OCI-LY7 (cell line): Measurements from ENCODE around the gene HCST. TPM values are rescaled to one million over a fixed set of nuclear protein-coding genes. Genes with fewer than 3 reads are reported as not detected.

Source experiments
- BruUV-seq: library from RNA; stranded (reverse); fragments of 400-500 nt; replicated peaks from 2 replicates; lab custom pipeline; 2021; lab: Mats Ljungman, UMichigan
- CTCF ChIA-PET: fragments of 300-600 bp; sonication (Branson Sonifier 250); formaldehyde crosslinking; loops from one replicate; lab custom pipeline; 2022; ENCODE audit warnings: antibody characterized with exemption; ENCODE audit not compliant: unreplicated experiment; lab: Charles Lee
- POLR2A ChIA-PET: fragments of 300-600 bp; sonication (Branson Sonifier 250); formaldehyde crosslinking; loops from one replicate; lab custom pipeline; 2022; ENCODE audit warnings: antibody characterized with exemption; lab: Charles Lee
- DNase-seq: peaks from one replicate; pipeline ENCODE4 v3.0.0-alpha.2; 2015; ENCODE audit warnings: low spot score
- H2AFZ ChIP-seq: fragments of 200-600 bp; sonication (generic), shearing (Covaris generic); 2 replicates; pipeline ENCODE4 v1.6.1; 2014; ENCODE audit warnings: mild to moderate bottlenecking, antibody characterized with exemption, low read length, moderate library complexity
- H3K27ac ChIP-seq: fragments of 200-600 bp; sonication (generic); 2 replicates; pipeline ENCODE4 v1.5.1; 2014; ENCODE audit warnings: mixed run types, low read depth, mild to moderate bottlenecking, moderate library complexity, low read length, inconsistent platforms; ENCODE audit not compliant: poor library complexity, severe bottlenecking
- H3K36me3 ChIP-seq: fragments of 200-600 bp; sonication (generic); 2 replicates; pipeline ENCODE4 v1.6.1; 2014; ENCODE audit warnings: mild to moderate bottlenecking, antibody characterized with exemption, low read length, moderate library complexity, mixed read lengths; ENCODE audit not compliant: insufficient read depth
- H3K4me1 ChIP-seq: fragments of 200-600 bp; sonication (generic); 2 replicates; pipeline ENCODE4 v1.5.1; 2014; ENCODE audit warnings: mild to moderate bottlenecking, low read length; ENCODE audit not compliant: insufficient read depth, poor library complexity, severe bottlenecking
- H3K4me2 ChIP-seq: fragments of 200-600 bp; sonication (generic); 2 replicates; pipeline ENCODE4 v1.6.1; 2014; ENCODE audit warnings: mild to moderate bottlenecking, low read length
- H3K4me3 ChIP-seq: fragments of 200-600 bp; sonication (generic); 2 replicates; pipeline ENCODE4 v1.5.1; 2014; ENCODE audit warnings: mild to moderate bottlenecking, low read depth, low read length; ENCODE audit not compliant: poor library complexity, severe bottlenecking
- H3K79me2 ChIP-seq: fragments of 200-600 bp; sonication (generic); 2 replicates; pipeline ENCODE4 v1.6.1; 2016; ENCODE audit warnings: low read depth, mild to moderate bottlenecking, low read length, moderate library complexity, mixed read lengths; ENCODE audit not compliant: insufficient read depth
- H3K9me2 ChIP-seq: fragments of 200-600 bp; sonication (generic); 2 replicates; pipeline ENCODE4 v1.6.1; 2016; ENCODE audit warnings: mild to moderate bottlenecking, low read length, mixed read lengths; ENCODE audit not compliant: insufficient read depth
- H3K9me3 ChIP-seq: fragments of 200-600 bp; sonication (generic); 2 replicates; pipeline ENCODE4 v1.6.1; 2014; ENCODE audit warnings: mild to moderate bottlenecking, mixed run types, low read length, mixed read lengths
- H4K20me1 ChIP-seq: fragments of 200-600 bp; sonication (generic); 2 replicates; pipeline ENCODE4 v1.6.1; 2014; ENCODE audit warnings: mild to moderate bottlenecking, antibody characterized with exemption, low read length, moderate library complexity, mixed read lengths; ENCODE audit not compliant: insufficient read depth
- CTCF ChIP-seq: fragments of 200-600 bp; sonication (generic); conservative IDR thresholded peaks from 2 replicates; pipeline ENCODE4 v1.5.1; 2014; ENCODE audit warnings: mild to moderate bottlenecking, antibody characterized with exemption, low read length, moderate library complexity, mixed read lengths
- EZH2phosphoT487 ChIP-seq: fragments of 200-600 bp; sonication (generic); IDR thresholded peaks from 2 replicates; pipeline ENCODE4 v1.6.1; 2018; ENCODE audit warnings: low read depth, borderline replicate concordance, mild to moderate bottlenecking, mixed run types, antibody characterized with exemption, low read length, moderate library complexity, mixed read lengths
- intact Hi-C: fragments of 100-400 bp; cut with micrococcal nuclease; formaldehyde crosslinking; loops from one replicate; pipeline ENCODE4 v1.10.0; 2022; ENCODE audit not compliant: unreplicated experiment
- total RNA-seq, 2 experiments: library from RNA; depleted of rRNA in 1 of 2; stranded (reverse); fragments of >200 nt in 1 of 2; shearing (Covaris generic) in 1 of 2; gene quantifications; 2 replicates each; pipeline ENCODE4 v1.2.3, GENCODE V29; 2014 to 2022

HCST gene
- total RNA-seq, 2 experiments from 2014 or later = 8.1 to 36.0 TPM

GRCh38 chr19:35907377-35907745, 5.0 kb downstream of the HCST start:
- Histone ChIP-seq H3K9me3 (no peaks in the 10 kb centered on the region), H3K4me3 (no peak overlapping the region), H3K79me2 (peaks cover 5% of the 10 kb centered on the region; the same call in 1 of the 2 replicates), H3K36me3 (no peaks in the 10 kb centered on the region), H2AFZ (no peak overlapping the region), H3K4me1 (peaks cover 58% of the 10 kb centered on the region), H3K4me2 (no peak overlapping the region), H3K9me2 (no peaks in the 10 kb centered on the region), H3K27ac (no peak overlapping the region), H4K20me1 (no peaks in the 10 kb centered on the region)
- ChIA-PET CTCF (no interaction called here), POLR2A (no interaction called here)
- intact Hi-C loops = no loop called here
- TF ChIP-seq CTCF (no peak), EZH2phosphoT487 (no peak)
- DNase-seq = no peak
- no TSS peak for BruUV-seq

- Histone ChIP-seq H4K20me1 (no peaks in the 10 kb centered on the region), H3K9me3 (no peaks in the 10 kb centered on the region), H3K4me2 (peak within 1 kb of the TSS; percentile 55), H3K36me3 (no peaks in the 10 kb centered on the region), H2AFZ (peak within 1 kb of the TSS; percentile 78), H3K79me2 (no peaks in the 10 kb centered on the region; the same call in 1 of the 2 replicates), H3K4me1 (peaks cover 51% of the 10 kb centered on the region), H3K9me2 (no peaks in the 10 kb centered on the region), H3K27ac (peak within 1 kb of the TSS; percentile 64), H3K4me3 (peak within 1 kb of the TSS; percentile 1)
- intact Hi-C loops = no loop called here
- no TSS peak for BruUV-seq
- CTCF ChIA-PET = no interaction called here
- TF ChIP-seq EZH2phosphoT487 (no peak), CTCF (no peak)
- DNase-seq = no peak
- POLR2A ChIA-PET = interaction anchor here (0.8 kb wide), 1 partner anchor 10 kb away, joined by 3 read pairs; no protein-coding TSS in a partner anchor
These were observed 5.7 kb downstream of the HCST start, which contains the start of gene TYROBP for GRCh38 chr19:35908010-35908441. Gene TYROBP (minus strand): TSS chr19:35908295. CDS start chr19:35908228, 67 bp downstream.

GRCh38 chr19:35908973-35909683, 6.8 kb downstream of the HCST start:
- no TSS peak for BruUV-seq
- peaks cover 48% of the 10 kb centered on the region for H3K4me1 ChIP-seq

More at GRCh38 chr19:35908973-35909683, 6.8 kb downstream of the HCST start:
- CTCF ChIA-PET = interaction anchor here (0.8 kb wide), 1 partner anchor 26 kb away, joined by 3 read pairs; no protein-coding TSS in a partner anchor
- Histone ChIP-seq H3K27ac (peak overlapping the region; percentile 64), H3K79me2 (no peaks in the 10 kb centered on the region), H3K9me2 (no peaks in the 10 kb centered on the region), H3K4me2 (peak overlapping the region; percentile 55), H3K36me3 (no peaks in the 10 kb centered on the region), H2AFZ (peak overlapping the region; percentile 78; the same call in 1 of the 2 replicates), H3K9me3 (no peaks in the 10 kb centered on the region), H3K4me3 (peak overlapping the region; percentile 1), H4K20me1 (no peaks in the 10 kb centered on the region)
- peak; percentile 83 for DNase-seq
- TF ChIP-seq EZH2phosphoT487 = no peak
- no peak for TF ChIP-seq CTCF
- intact Hi-C loops = no loop called here
- POLR2A ChIA-PET = interaction anchor here (0.8 to 1.0 kb wide), 2 partner anchors 9 to 15 kb away, joined by 3 read pairs; no protein-coding TSS in a partner anchor
